H1 (cell line): ENCODE data around the gene PCSK9. TPM values are rescaled to one million over a fixed set of nuclear protein-coding genes. Genes with fewer than 3 reads are reported as not detected.

Source experiments
- CHD1 ChIP-seq: IDR thresholded peaks from 2 replicates; pipeline ENCODE4 v1.6.1; 2012; ENCODE audit warnings: low read depth, low read length, improper control_type of control experiment
- CHD2 ChIP-seq: IDR thresholded peaks from 2 replicates; pipeline ENCODE4 v1.6.1; 2012; ENCODE audit warnings: low read length, improper control_type of control experiment
- GTF2F1 ChIP-seq: IDR thresholded peaks from 2 replicates; pipeline ENCODE4 v1.6.1; 2012; ENCODE audit warnings: low read depth, low read length, improper control_type of control experiment, borderline replicate concordance
- NRF1 ChIP-seq: IDR thresholded peaks from 2 replicates; pipeline ENCODE4 v1.6.1; 2011; ENCODE audit warnings: mild to moderate bottlenecking, low read depth, low read length, improper control_type of control experiment
- POLR2A ChIP-seq, 2 experiments: IDR thresholded peaks; 1 replicate in 1 of 2; 2 replicates in 1 of 2; pipeline ENCODE4 v1.6.1; 2011; ENCODE audit warnings: low read depth in 2 of 2, low read length in 2 of 2, mild to moderate bottlenecking in 2 of 2; ENCODE audit errors: control extremely low read depth in 1 of 2
- RBBP5 ChIP-seq: IDR thresholded peaks from 2 replicates; pipeline ENCODE4 v1.7.1; 2012; ENCODE audit warnings: low read depth, mild to moderate bottlenecking, inconsistent platforms, low read length, moderate library complexity, borderline replicate concordance
- RFX5 ChIP-seq: IDR thresholded peaks from 2 replicates; pipeline ENCODE4 v1.6.1; 2011; ENCODE audit warnings: low read depth, low read length, improper control_type of control experiment, borderline replicate concordance
- SP1 ChIP-seq: IDR thresholded peaks from 2 replicates; pipeline ENCODE4 v1.6.1; 2011; ENCODE audit warnings: low read depth, low read length
- SRF ChIP-seq: IDR thresholded peaks from 2 replicates; pipeline ENCODE4 v1.6.1; 2011; ENCODE audit warnings: mild to moderate bottlenecking, low read depth, low read length, moderate library complexity
- TAF1 ChIP-seq: IDR thresholded peaks from 2 replicates; pipeline ENCODE4 v1.6.1; 2011; ENCODE audit warnings: mild to moderate bottlenecking, low read depth, low read length
- polyA plus RNA-seq, 7 experiments: library from polyadenylated mRNA; depleted of rRNA in 3 of 7; stranded (reverse) in 5 of 7; unstranded in 2 of 7; fragments of >200 nt in 5 of 7; fragments of 200-250 nt in 2 of 7; gene quantifications; 1 replicate in 5 of 7; 2 replicates in 1 of 7; 4 replicates in 1 of 7; pipeline versions ENCODE4 v1.2.1 to v1.2.3, GENCODE V29; 2011 to 2013; ENCODE audit warnings: missing spikeins in 2 of 7, mixed read lengths in 2 of 7
- total RNA-seq: library from RNA; stranded (reverse); fragmentation: NEBNext Ultra II Directional; extraction: Animal tissue kit (Norgen Biotek cat#: 25700); gene quantifications from 2 replicates; pipeline ENCODE4 v1.2.1, GENCODE V29; 2021
- TF ChIP-seq, protein P1 (sequence below): fragments of 300-600 bp; sonication (generic); IDR thresholded peaks from 2 replicates; pipeline ENCODE4 v1.7.1; 2012; ENCODE audit warnings: low read length, moderate library complexity, mild to moderate bottlenecking, inconsistent platforms; ENCODE audit not compliant: insufficient replicate concordance

PCSK9 gene
- total and polyA plus RNA-seq, 2 of the 8 experiments (the other 6 are each of a cell fraction or from before 2014, with no cell fraction given), result 22.3 to 32.3 TPM

DNA sequence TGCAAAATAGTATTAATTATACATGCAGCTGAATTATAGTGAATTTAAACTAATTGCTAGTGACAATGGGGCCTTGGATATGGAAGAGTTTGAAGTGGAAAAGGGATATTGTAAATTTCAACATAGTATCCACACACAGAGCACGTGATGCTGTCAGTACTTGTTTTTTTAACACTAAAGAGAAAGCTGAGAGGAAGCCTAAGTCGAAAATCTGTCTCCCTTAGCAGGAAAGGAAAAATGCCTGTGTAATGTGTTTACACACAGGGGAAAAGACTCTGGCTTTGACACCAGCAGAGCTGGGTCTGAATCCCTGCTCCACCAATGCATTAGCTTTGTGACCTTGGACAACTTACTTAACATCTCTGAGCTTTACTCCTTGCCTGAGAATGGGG lies 42.6 kb downstream of the PCSK9 start (continued):
- TF ChIP-seq, protein P1, sequence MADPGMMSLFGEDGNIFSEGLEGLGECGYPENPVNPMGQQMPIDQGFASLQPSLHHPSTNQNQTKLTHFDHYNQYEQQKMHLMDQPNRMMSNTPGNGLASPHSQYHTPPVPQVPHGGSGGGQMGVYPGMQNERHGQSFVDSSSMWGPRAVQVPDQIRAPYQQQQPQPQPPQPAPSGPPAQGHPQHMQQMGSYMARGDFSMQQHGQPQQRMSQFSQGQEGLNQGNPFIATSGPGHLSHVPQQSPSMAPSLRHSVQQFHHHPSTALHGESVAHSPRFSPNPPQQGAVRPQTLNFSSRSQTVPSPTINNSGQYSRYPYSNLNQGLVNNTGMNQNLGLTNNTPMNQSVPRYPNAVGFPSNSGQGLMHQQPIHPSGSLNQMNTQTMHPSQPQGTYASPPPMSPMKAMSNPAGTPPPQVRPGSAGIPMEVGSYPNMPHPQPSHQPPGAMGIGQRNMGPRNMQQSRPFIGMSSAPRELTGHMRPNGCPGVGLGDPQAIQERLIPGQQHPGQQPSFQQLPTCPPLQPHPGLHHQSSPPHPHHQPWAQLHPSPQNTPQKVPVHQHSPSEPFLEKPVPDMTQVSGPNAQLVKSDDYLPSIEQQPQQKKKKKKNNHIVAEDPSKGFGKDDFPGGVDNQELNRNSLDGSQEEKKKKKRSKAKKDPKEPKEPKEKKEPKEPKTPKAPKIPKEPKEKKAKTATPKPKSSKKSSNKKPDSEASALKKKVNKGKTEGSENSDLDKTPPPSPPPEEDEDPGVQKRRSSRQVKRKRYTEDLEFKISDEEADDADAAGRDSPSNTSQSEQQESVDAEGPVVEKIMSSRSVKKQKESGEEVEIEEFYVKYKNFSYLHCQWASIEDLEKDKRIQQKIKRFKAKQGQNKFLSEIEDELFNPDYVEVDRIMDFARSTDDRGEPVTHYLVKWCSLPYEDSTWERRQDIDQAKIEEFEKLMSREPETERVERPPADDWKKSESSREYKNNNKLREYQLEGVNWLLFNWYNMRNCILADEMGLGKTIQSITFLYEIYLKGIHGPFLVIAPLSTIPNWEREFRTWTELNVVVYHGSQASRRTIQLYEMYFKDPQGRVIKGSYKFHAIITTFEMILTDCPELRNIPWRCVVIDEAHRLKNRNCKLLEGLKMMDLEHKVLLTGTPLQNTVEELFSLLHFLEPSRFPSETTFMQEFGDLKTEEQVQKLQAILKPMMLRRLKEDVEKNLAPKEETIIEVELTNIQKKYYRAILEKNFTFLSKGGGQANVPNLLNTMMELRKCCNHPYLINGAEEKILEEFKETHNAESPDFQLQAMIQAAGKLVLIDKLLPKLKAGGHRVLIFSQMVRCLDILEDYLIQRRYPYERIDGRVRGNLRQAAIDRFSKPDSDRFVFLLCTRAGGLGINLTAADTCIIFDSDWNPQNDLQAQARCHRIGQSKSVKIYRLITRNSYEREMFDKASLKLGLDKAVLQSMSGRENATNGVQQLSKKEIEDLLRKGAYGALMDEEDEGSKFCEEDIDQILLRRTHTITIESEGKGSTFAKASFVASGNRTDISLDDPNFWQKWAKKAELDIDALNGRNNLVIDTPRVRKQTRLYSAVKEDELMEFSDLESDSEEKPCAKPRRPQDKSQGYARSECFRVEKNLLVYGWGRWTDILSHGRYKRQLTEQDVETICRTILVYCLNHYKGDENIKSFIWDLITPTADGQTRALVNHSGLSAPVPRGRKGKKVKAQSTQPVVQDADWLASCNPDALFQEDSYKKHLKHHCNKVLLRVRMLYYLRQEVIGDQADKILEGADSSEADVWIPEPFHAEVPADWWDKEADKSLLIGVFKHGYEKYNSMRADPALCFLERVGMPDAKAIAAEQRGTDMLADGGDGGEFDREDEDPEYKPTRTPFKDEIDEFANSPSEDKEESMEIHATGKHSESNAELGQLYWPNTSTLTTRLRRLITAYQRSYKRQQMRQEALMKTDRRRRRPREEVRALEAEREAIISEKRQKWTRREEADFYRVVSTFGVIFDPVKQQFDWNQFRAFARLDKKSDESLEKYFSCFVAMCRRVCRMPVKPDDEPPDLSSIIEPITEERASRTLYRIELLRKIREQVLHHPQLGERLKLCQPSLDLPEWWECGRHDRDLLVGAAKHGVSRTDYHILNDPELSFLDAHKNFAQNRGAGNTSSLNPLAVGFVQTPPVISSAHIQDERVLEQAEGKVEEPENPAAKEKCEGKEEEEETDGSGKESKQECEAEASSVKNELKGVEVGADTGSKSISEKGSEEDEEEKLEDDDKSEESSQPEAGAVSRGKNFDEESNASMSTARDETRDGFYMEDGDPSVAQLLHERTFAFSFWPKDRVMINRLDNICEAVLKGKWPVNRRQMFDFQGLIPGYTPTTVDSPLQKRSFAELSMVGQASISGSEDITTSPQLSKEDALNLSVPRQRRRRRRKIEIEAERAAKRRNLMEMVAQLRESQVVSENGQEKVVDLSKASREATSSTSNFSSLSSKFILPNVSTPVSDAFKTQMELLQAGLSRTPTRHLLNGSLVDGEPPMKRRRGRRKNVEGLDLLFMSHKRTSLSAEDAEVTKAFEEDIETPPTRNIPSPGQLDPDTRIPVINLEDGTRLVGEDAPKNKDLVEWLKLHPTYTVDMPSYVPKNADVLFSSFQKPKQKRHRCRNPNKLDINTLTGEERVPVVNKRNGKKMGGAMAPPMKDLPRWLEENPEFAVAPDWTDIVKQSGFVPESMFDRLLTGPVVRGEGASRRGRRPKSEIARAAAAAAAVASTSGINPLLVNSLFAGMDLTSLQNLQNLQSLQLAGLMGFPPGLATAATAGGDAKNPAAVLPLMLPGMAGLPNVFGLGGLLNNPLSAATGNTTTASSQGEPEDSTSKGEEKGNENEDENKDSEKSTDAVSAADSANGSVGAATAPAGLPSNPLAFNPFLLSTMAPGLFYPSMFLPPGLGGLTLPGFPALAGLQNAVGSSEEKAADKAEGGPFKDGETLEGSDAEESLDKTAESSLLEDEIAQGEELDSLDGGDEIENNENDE, result no peak
- TF ChIP-seq CHD2, result no peak
- TF ChIP-seq TAF1, result no peak
- TF ChIP-seq GTF2F1, result no peak
- TF ChIP-seq NRF1, result no peak
- TF ChIP-seq POLR2A (IDR thresholded peaks at IDR 0.05; ENCODE audit: control extremely low read depth in 1 of 2, low read depth in 2 of 2, low read length in 2 of 2), result no peak
- TF ChIP-seq SP1, result no peak
- TF ChIP-seq SRF, result no peak
- no peak for TF ChIP-seq RBBP5
- TF ChIP-seq RFX5, result no peak
- no peak for TF ChIP-seq CHD1
